DOHH2 (cell line): ENCODE results near the gene CYP21A2.

ENCODE experiments used
- H3F3A ChIP-seq: fragments of 200-600 bp; sonication (generic), shearing (Covaris generic); 2 replicates; pipeline ENCODE4 v1.6.0; 2016; ENCODE audit warnings: antibody characterized with exemption, mild to moderate bottlenecking; ENCODE audit not compliant: control insufficient read depth, insufficient read depth
- H3K27ac ChIP-seq: fragments of 200-600 bp; sonication (generic); 2 replicates; pipeline ENCODE4 v1.5.1; 2014; ENCODE audit warnings: low read depth, mild to moderate bottlenecking, low read length, moderate library complexity
- H3K27me3 ChIP-seq: fragments of 200-600 bp; sonication (generic); 2 replicates; pipeline ENCODE4 v1.6.1; 2014; ENCODE audit warnings: mild to moderate bottlenecking, low read length, mixed read lengths; ENCODE audit not compliant: control insufficient read depth
- H3K36me3 ChIP-seq: fragments of 200-600 bp; sonication (generic); 2 replicates; pipeline ENCODE4 v1.6.1; 2014; ENCODE audit warnings: mild to moderate bottlenecking, low read length, moderate library complexity, mixed read lengths; ENCODE audit not compliant: control insufficient read depth
- H3K4me1 ChIP-seq: fragments of 200-600 bp; sonication (generic); 2 replicates; pipeline ENCODE4 v1.6.1; 2014; ENCODE audit warnings: mild to moderate bottlenecking, low read length, mixed read lengths; ENCODE audit not compliant: control insufficient read depth
- H3K4me2 ChIP-seq: fragments of 200-600 bp; sonication (generic); 2 replicates; pipeline ENCODE4 v1.6.0; 2014; ENCODE audit warnings: mild to moderate bottlenecking, low read length, moderate library complexity
- H3K4me3 ChIP-seq: fragments of 200-600 bp; sonication (generic); 2 replicates; pipeline ENCODE4 v1.5.1; 2014; ENCODE audit warnings: mild to moderate bottlenecking, low read length, mixed read lengths
- H3K79me2 ChIP-seq: fragments of 200-600 bp; sonication (generic); 2 replicates; pipeline ENCODE4 v1.6.1; 2014; ENCODE audit warnings: mild to moderate bottlenecking, low read length, mixed read lengths; ENCODE audit not compliant: control insufficient read depth
- H3K9me2 ChIP-seq: fragments of 200-600 bp; sonication (generic); replicated peaks from 2 replicates; pipeline ENCODE4 v1.6.1; 2014; ENCODE audit warnings: mild to moderate bottlenecking, low read length, mixed read lengths; ENCODE audit not compliant: control insufficient read depth
- H3K9me3 ChIP-seq: fragments of 200-600 bp; sonication (generic); 2 replicates; pipeline ENCODE4 v1.6.1; 2014; ENCODE audit warnings: antibody characterized with exemption, low read length, mixed read lengths; ENCODE audit not compliant: control insufficient read depth, insufficient read depth
- H4K20me1 ChIP-seq: fragments of 200-600 bp; sonication (generic); 2 replicates; pipeline ENCODE4 v1.6.0; 2014; ENCODE audit warnings: low read depth, mild to moderate bottlenecking, antibody characterized with exemption, low read length, moderate library complexity; ENCODE audit not compliant: control insufficient read depth, insufficient read depth
- EZH2phosphoT487 ChIP-seq: fragments of 200-600 bp; sonication (generic); IDR thresholded peaks from 2 replicates; pipeline ENCODE4 v1.6.1; 2017; ENCODE audit warnings: borderline replicate concordance, mild to moderate bottlenecking, antibody characterized with exemption, low read length, moderate library complexity, mixed read lengths
- TF ChIP-seq, protein P1 (sequence below): fragments of 200-600 bp; sonication (generic); IDR thresholded peaks from one replicate; pipeline ENCODE4 v1.5.1; 2014; ENCODE audit warnings: antibody characterized with exemption, mild to moderate bottlenecking, low read depth, low read length; ENCODE audit not compliant: poor library complexity, severe bottlenecking

The CYP21A2 gene

DNA sequence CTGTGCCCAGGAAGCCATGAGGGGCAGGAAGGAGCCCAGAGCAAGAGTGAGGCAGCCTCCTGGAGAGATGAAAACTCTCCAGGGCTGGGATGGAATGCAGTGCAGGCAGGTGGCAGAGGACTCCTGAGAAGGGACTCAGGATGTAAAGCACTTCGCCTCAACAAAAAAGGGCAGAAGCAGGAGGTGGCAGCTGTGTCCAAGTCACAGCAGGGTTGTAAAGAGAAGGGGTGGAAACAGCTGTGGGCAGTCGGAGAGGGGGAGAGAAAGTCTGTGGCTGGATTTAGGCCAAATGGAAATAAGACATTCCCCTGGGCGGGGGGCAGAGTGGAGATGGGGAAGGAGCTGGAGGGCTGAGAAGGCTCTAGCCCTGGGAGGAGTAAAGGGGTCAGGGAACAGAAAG is 34.9 kb downstream of the CYP21A2 start:
- TF ChIP-seq EZH2phosphoT487 = no peak
- TF ChIP-seq, protein P1, sequence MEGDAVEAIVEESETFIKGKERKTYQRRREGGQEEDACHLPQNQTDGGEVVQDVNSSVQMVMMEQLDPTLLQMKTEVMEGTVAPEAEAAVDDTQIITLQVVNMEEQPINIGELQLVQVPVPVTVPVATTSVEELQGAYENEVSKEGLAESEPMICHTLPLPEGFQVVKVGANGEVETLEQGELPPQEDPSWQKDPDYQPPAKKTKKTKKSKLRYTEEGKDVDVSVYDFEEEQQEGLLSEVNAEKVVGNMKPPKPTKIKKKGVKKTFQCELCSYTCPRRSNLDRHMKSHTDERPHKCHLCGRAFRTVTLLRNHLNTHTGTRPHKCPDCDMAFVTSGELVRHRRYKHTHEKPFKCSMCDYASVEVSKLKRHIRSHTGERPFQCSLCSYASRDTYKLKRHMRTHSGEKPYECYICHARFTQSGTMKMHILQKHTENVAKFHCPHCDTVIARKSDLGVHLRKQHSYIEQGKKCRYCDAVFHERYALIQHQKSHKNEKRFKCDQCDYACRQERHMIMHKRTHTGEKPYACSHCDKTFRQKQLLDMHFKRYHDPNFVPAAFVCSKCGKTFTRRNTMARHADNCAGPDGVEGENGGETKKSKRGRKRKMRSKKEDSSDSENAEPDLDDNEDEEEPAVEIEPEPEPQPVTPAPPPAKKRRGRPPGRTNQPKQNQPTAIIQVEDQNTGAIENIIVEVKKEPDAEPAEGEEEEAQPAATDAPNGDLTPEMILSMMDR = no peak
- no peaks in the 10 kb centered on the region for H4K20me1 ChIP-seq
- H3K9me2 ChIP-seq = no peaks in the 10 kb centered on the region
- H3K36me3 ChIP-seq = no peaks in the 10 kb centered on the region
- no peak overlapping the region for H3K4me3 ChIP-seq
- no peak overlapping the region for H3K4me2 ChIP-seq
- no peaks in the 10 kb centered on the region for H3K9me3 ChIP-seq
- H3K4me1 ChIP-seq = no peaks in the 10 kb centered on the region
- H3K27ac ChIP-seq = no peak overlapping the region
- H3K27me3 ChIP-seq = peaks cover 2% of the 10 kb centered on the region; the same call in 1 of the 2 replicates
- no peaks in the 10 kb centered on the region for H3F3A ChIP-seq
- no peaks in the 10 kb centered on the region for H3K79me2 ChIP-seq

DNA sequence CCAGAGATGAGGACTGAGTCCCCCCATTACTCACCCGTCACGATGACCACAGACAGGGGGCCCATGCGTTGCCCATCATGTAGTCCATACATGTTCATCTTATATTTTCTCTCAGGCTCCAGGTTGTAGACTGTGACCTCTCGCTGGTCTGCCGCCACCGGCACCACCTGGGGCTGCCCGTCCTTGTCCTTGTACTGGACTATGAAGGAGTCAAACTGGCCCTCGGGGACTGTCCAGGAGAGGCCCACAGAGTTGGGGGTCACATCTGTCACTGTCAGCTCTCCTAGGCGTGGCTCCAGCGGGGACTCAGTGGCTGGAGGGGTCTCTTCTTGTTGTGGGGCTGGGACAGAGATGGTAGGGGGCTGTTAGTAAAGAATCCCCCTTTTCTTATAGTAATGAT is 35.4 kb downstream of the CYP21A2 start:
- Histone ChIP-seq H3K36me3 (no peaks in the 10 kb centered on the region), H3K9me2 (no peaks in the 10 kb centered on the region), H3K4me2 (no peak overlapping the region), H3K9me3 (no peaks in the 10 kb centered on the region), H3K4me1 (no peaks in the 10 kb centered on the region), H3K79me2 (no peaks in the 10 kb centered on the region), H3K27ac (no peak overlapping the region), H3K27me3 (peaks cover 2% of the 10 kb centered on the region; the same call in 1 of the 2 replicates), H3K4me3 (no peak overlapping the region), H3F3A (no peaks in the 10 kb centered on the region), H4K20me1 (no peaks in the 10 kb centered on the region)
- no peak for TF ChIP-seq EZH2phosphoT487
- TF ChIP-seq, protein P1 = no peak

DNA sequence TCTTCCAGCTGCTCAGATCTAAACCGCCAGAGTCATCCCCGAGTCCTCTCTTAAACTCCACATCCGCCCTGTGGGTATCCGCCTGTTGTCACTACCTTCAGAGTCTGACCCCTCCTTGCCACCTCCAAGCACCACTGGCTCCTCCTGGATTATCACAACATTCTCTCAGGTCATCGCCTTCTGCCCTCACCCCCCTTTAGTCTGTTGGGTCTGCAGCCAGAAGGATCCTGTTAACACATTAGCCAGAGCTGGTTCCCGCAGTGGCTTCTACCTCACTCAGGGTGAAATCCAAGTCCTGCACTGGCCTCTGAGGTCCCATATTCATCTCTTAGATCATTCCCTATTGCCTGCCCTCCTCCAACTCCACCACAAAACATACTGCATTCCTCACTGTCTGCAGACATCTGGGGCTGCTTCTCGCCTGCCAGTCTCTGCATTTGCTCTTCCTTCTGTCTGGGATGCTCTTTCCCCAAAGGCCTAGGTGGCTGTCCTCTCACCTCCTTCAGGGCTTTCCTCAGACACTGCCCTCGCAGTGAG is 36.8 kb downstream of the CYP21A2 start:
- Histone ChIP-seq H3K27me3 (peaks cover 2% of the 10 kb centered on the region; the same call in 1 of the 2 replicates), H3K9me3 (no peaks in the 10 kb centered on the region), H3K9me2 (no peaks in the 10 kb centered on the region), H3F3A (no peaks in the 10 kb centered on the region), H3K27ac (no peak overlapping the region), H3K36me3 (no peaks in the 10 kb centered on the region), H3K4me3 (no peak overlapping the region), H3K4me1 (no peaks in the 10 kb centered on the region), H3K79me2 (no peaks in the 10 kb centered on the region), H4K20me1 (no peaks in the 10 kb centered on the region), H3K4me2 (no peak overlapping the region)
- no peak for TF ChIP-seq EZH2phosphoT487
- TF ChIP-seq, protein P1 = no peak

DNA sequence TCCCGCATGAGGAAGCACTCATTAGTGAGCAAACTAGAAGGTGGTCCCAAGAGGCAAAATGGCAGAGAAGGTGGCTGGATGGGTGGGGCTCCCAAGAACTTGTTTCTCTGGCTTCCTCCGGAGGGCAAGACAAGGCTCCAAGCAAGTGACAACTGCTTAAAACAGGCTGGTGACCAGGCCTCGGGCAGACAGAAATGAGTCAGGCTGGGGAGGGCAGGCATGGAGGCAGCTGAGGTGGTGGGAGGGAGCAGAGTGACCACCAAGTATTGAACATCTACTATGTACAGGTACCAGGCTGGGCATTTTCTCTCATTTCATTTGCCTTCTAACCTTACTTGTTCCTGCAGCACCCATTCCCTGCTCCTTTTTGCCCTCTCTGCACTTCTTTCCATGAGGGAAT is 37.6 kb downstream of the CYP21A2 start:
- Histone ChIP-seq H3K4me2 (no peak overlapping the region), H3K27ac (no peak overlapping the region), H3K36me3 (no peaks in the 10 kb centered on the region), H3K9me3 (no peaks in the 10 kb centered on the region), H3F3A (no peaks in the 10 kb centered on the region), H3K79me2 (no peaks in the 10 kb centered on the region), H3K9me2 (no peaks in the 10 kb centered on the region), H4K20me1 (no peaks in the 10 kb centered on the region), H3K27me3 (peaks cover 2% of the 10 kb centered on the region; the same call in 1 of the 2 replicates), H3K4me1 (no peaks in the 10 kb centered on the region), H3K4me3 (no peak overlapping the region)
- TF ChIP-seq, protein P1 = no peak
- no peak for TF ChIP-seq EZH2phosphoT487
